ENCODE data around the gene IL1RN. TPM values are rescaled to one million over a fixed set of nuclear protein-coding genes. Genes with fewer than 3 reads are reported as not detected.
A peak's percentile ranks its signal among the peaks of the same experiment; 100 is the strongest.

Gene IL1RN
- total and polyA plus RNA-seq, 3 donors from 2014 or later: 3.2 to 18.4 (median 5.6) TPM

DNA sequence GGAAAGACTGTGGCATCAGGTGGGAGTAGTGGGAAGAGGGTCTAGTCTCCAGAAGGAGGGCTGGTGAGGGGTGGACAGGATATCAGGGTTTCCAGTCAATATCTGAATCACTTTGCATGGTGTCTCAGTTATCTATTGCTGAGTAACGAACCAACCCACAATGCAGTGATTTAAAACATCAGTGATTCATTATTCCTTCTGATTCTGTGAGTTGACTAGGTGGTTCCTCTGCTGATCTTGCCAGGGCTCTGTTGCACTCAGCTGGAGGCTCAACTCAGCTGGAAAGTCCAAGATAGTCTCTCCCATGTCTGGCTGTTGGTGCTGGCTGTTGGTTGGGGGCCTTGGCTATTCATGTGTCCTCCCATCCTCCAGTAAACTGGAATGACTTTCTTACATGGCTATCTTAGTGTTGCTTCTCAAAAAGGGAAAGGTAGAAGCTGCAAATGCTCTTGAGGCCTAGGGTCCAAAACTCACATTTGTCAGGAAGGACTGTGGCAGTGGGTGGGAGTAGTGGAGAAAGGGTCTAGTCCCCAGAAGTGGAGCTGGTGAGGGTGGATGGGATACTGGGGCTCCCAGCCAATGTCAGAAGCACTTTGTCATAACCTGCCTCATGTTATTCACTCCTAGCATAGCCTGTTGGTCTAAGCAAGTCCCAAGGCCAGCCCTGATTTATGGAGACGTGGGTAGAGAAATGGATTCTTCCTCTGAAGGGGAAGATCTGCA is 45.7 kb upstream of the IL1RN start:
- Histone ChIP-seq H3K36me3 (ENCODE audit: low read depth, missing control alignments) (no peaks in the 10 kb centered on the region), H3K27me3 (no peaks in the 10 kb centered on the region), H3K27ac (no peak overlapping the region), H3K4me3 (no peak overlapping the region), H3K4me1 (no peaks in the 10 kb centered on the region), H3K9me3 (no peaks in the 10 kb centered on the region)
- 55 to 77% methylated on average over 2 of the region's 2 CpGs for WGBS, 2 donors
- intact Hi-C loops (cut with DNase I; ENCODE audit: low total_unique reads): no loop called here
- no peak for TF ChIP-seq POLR2A (IDR thresholded peaks at IDR 0.05)
- TF ChIP-seq, protein P1, sequence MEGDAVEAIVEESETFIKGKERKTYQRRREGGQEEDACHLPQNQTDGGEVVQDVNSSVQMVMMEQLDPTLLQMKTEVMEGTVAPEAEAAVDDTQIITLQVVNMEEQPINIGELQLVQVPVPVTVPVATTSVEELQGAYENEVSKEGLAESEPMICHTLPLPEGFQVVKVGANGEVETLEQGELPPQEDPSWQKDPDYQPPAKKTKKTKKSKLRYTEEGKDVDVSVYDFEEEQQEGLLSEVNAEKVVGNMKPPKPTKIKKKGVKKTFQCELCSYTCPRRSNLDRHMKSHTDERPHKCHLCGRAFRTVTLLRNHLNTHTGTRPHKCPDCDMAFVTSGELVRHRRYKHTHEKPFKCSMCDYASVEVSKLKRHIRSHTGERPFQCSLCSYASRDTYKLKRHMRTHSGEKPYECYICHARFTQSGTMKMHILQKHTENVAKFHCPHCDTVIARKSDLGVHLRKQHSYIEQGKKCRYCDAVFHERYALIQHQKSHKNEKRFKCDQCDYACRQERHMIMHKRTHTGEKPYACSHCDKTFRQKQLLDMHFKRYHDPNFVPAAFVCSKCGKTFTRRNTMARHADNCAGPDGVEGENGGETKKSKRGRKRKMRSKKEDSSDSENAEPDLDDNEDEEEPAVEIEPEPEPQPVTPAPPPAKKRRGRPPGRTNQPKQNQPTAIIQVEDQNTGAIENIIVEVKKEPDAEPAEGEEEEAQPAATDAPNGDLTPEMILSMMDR (IDR thresholded peaks at IDR 0.05): no peak
- no peak for DNase-seq

DNA sequence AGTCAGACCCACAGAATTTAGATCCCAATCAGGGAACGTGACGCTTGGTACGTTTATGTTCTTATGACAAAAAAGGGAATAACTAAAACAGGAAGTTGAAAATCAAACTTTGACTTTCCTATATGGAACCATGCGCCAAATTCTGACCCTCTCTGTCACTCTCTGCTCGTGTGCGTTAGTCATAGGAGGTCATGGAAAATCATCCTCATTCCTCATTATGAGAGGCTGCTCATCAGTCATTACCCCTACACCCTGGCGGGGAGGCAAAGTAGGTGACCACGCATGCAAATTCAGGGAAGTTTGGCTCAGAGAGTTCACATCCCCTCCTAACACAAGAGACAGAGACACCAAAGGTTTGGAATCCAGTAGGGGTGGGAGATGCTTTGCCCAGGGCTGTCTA is 44.1 kb upstream of the IL1RN start:
- WGBS, 2 donors: 78 to 82% methylated on average over 8 of the region's 8 CpGs
- DNase-seq: no peak
- H3K9me3 ChIP-seq: no peaks in the 10 kb centered on the region
- no peaks in the 10 kb centered on the region for H3K4me1 ChIP-seq
- H3K4me3 ChIP-seq: no peak overlapping the region
- intact Hi-C loops (cut with DNase I; ENCODE audit: low total_unique reads): no loop called here
- H3K36me3 ChIP-seq (ENCODE audit: low read depth, missing control alignments): no peaks in the 10 kb centered on the region
- H3K27ac ChIP-seq: no peak overlapping the region
- no peaks in the 10 kb centered on the region for H3K27me3 ChIP-seq
- no peak for TF ChIP-seq POLR2A (IDR thresholded peaks at IDR 0.05)
- TF ChIP-seq, protein P1 (IDR thresholded peaks at IDR 0.05): no peak

DNA sequence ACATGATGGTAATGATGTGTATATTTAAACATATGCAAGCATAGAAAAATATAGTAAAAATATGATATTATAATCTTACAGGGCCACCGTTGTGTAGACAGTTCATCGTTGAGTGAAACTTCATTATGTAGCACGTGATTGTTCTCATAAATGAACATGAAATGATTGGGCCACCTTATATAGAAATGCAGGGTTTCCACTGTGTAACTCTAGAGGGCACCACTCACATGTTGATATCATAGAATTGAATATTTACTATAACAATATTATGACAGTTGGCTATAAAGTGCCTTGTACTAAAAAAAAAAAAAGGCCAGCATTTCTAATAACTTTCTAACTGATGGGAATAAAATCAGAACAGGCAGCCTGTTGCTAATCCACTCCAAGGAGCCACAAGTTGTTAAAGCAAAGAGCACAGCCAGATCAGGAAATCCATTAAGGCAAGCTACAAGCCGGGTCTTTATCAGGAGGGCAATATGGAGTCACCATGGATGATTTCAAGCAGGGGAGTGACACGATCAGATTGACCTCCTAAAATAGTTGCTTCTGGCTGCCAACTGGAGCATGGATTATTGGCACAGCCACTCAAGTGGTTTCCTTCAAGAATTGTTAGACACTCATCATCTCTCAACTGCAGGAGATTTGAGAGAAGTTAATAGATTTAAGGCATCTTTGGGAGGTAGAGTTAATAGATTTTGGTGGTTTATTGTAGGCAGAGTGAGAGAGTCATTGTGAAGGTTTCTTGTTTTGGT is 43.0 kb upstream of the IL1RN start:
- TF ChIP-seq POLR2A (IDR thresholded peaks at IDR 0.05): no peak
- TF ChIP-seq, protein P1 (IDR thresholded peaks at IDR 0.05): peak in 1 of 3 experiments; percentile 29
- no peak for DNase-seq
- H3K27ac ChIP-seq: no peak overlapping the region
- H3K4me1 ChIP-seq: no peaks in the 10 kb centered on the region
- H3K4me3 ChIP-seq: no peak overlapping the region
- 68 to 69% methylated on average over 5 of the region's 5 CpGs for WGBS, 2 donors
- no peaks in the 10 kb centered on the region for H3K27me3 ChIP-seq
- H3K9me3 ChIP-seq: no peaks in the 10 kb centered on the region
- intact Hi-C loops (cut with DNase I; ENCODE audit: low total_unique reads): no loop called here
- H3K36me3 ChIP-seq (ENCODE audit: low read depth, missing control alignments): no peaks in the 10 kb centered on the region

DNA sequence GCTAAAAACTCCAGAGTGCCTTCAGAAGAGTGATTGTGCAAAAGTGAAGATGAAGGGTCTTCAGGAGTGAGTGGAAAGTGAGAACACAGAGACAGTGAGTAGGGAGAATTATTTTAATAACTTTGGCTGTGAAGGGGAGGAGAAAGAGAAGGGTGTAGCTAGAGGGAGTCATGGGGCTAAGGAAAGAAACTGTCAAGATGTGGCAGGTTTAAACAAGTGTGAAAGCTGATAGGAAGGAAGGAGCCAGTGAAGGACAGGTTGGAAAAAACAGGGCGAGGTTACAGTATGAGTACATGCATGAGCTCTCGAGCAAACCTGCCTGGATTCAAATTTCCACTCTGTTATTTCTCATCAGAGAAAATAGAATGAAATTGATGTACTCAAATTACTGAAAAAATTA is 41.9 kb upstream of the IL1RN start:
- Histone ChIP-seq H3K27me3 (no peaks in the 10 kb centered on the region), H3K9me3 (no peaks in the 10 kb centered on the region), H3K4me1 (no peaks in the 10 kb centered on the region), H3K36me3 (ENCODE audit: low read depth, missing control alignments) (no peaks in the 10 kb centered on the region), H3K4me3 (no peak overlapping the region), H3K27ac (no peak overlapping the region)
- DNase-seq: no peak
- TF ChIP-seq, protein P1 (IDR thresholded peaks at IDR 0.05): no peak
- no peak for TF ChIP-seq POLR2A (IDR thresholded peaks at IDR 0.05)
- 82 to 83% methylated on average over 2 of the region's 2 CpGs for WGBS, 2 donors
- intact Hi-C loops (cut with DNase I; ENCODE audit: low total_unique reads): no loop called here

Data from testis (tissue), 3 donors.